Liver (tissue), 9 donors: Measurements from ENCODE around the gene C6orf132. TPM values are rescaled to one million over a fixed set of nuclear protein-coding genes. Genes with fewer than 3 reads are reported as not detected.

Experiments used
- DNase-seq: peaks from one replicate; pipeline ENCODE4 v3.0.0-alpha.2; 2017; ENCODE audit warnings: low spot score
- H3K27ac ChIP-seq, 2 donors: one replicate each; pipeline ENCODE4 v1.7.0; 2013; ENCODE audit warnings: inconsistent platforms in 2 of 2, low read length in 2 of 2, control low read depth in 1 of 2, low read depth in 1 of 2, mild to moderate bottlenecking in 1 of 2
- H3K27me3 ChIP-seq, 4 donors: one replicate each; pipeline versions ENCODE4 v1.6.1 to v1.7.0; 2013; ENCODE audit warnings: low read length in 3 of 4, inconsistent platforms in 1 of 4, mild to moderate bottlenecking in 1 of 4, moderate library complexity in 1 of 4; ENCODE audit not compliant: control insufficient read depth in 4 of 4, insufficient read depth in 4 of 4
- H3K36me3 ChIP-seq, 4 donors: one replicate each; pipeline versions ENCODE4 v1.6.1 to v1.7.0; 2013; ENCODE audit warnings: low read length in 3 of 4, mild to moderate bottlenecking in 3 of 4, low read depth in 1 of 4, moderate library complexity in 1 of 4; ENCODE audit not compliant: control insufficient read depth in 4 of 4, insufficient read depth in 3 of 4
- H3K4me1 ChIP-seq, 4 donors: one replicate each; pipeline versions ENCODE4 v1.6.1 to v1.7.0; 2013; ENCODE audit warnings: low read length in 3 of 4, mild to moderate bottlenecking in 3 of 4, moderate library complexity in 1 of 4; ENCODE audit not compliant: control insufficient read depth in 4 of 4, insufficient read depth in 4 of 4
- H3K4me3 ChIP-seq, 3 donors: one replicate each; pipeline versions ENCODE4 v1.6.1 to v1.7.0; 2013; ENCODE audit warnings: low read length in 3 of 3, control low read depth in 1 of 3, low read depth in 1 of 3, mild to moderate bottlenecking in 1 of 3
- H3K9ac ChIP-seq, 2 donors: one replicate each; pipeline ENCODE4 v1.7.0; 2013; ENCODE audit warnings: low read length in 2 of 2, mild to moderate bottlenecking in 2 of 2, moderate library complexity in 2 of 2, control low read depth in 1 of 2, low read depth in 1 of 2
- H3K9me3 ChIP-seq, 4 donors: one replicate each; pipeline versions ENCODE4 v1.6.1 to v1.7.0; 2013; ENCODE audit warnings: low read length in 3 of 4; ENCODE audit not compliant: control insufficient read depth in 4 of 4
- EGR1 ChIP-seq, 2 donors: IDR thresholded peaks; 2 replicates each; pipeline ENCODE4 v1.6.1; 2016 to 2018; ENCODE audit warnings: antibody characterized with exemption in 2 of 2, low read depth in 2 of 2
- FOXA1 ChIP-seq: IDR thresholded peaks from 2 replicates; pipeline ENCODE4 v1.6.1; 2016; ENCODE audit warnings: antibody characterized with exemption
- FOXA2 ChIP-seq: IDR thresholded peaks from 2 replicates; pipeline ENCODE4 v1.6.1; 2016; ENCODE audit warnings: antibody characterized with exemption
- GABPA ChIP-seq, 2 donors: IDR thresholded peaks in 1 of 2; conservative IDR thresholded peaks in 1 of 2; 2 replicates each; pipeline ENCODE4 v1.6.1; 2016; ENCODE audit warnings: antibody characterized with exemption in 2 of 2, mild to moderate bottlenecking in 1 of 2, moderate library complexity in 1 of 2
- HNF4A ChIP-seq, 2 donors: conservative IDR thresholded peaks; 2 replicates each; pipeline ENCODE4 v1.6.1; 2016; ENCODE audit warnings: antibody characterized with exemption in 2 of 2, mild to moderate bottlenecking in 2 of 2
- HNF4G ChIP-seq: IDR thresholded peaks from 2 replicates; pipeline ENCODE4 v1.6.1; 2016; ENCODE audit warnings: antibody characterized with exemption
- JUND ChIP-seq, 2 donors: IDR thresholded peaks; 2 replicates each; pipeline ENCODE4 v1.6.1; 2016; ENCODE audit warnings: antibody characterized with exemption in 2 of 2
- MAX ChIP-seq: IDR thresholded peaks from 2 replicates; pipeline ENCODE4 v1.6.1; 2016; ENCODE audit warnings: antibody characterized with exemption
- NR2F2 ChIP-seq: IDR thresholded peaks from 2 replicates; pipeline ENCODE4 v1.6.1; 2016; ENCODE audit warnings: antibody characterized with exemption
- RAD21 ChIP-seq, 2 donors: IDR thresholded peaks; 2 replicates each; pipeline ENCODE4 v1.6.1; 2016; ENCODE audit warnings: antibody characterized with exemption in 2 of 2, mild to moderate bottlenecking in 2 of 2
- RXRA ChIP-seq, 2 donors: IDR thresholded peaks; 2 replicates each; pipeline ENCODE4 v1.6.1; 2017 to 2018; ENCODE audit warnings: antibody characterized with exemption in 2 of 2, mild to moderate bottlenecking in 1 of 2
- SP1 ChIP-seq: IDR thresholded peaks from 2 replicates; pipeline ENCODE4 v1.6.1; 2018; ENCODE audit warnings: antibody characterized with exemption, mild to moderate bottlenecking
- TAF1 ChIP-seq: conservative IDR thresholded peaks from 2 replicates; pipeline ENCODE4 v1.6.1; 2016; ENCODE audit warnings: antibody characterized with exemption, mild to moderate bottlenecking
- YY1 ChIP-seq: IDR thresholded peaks from 2 replicates; pipeline ENCODE4 v1.6.1; 2016; ENCODE audit warnings: antibody characterized with exemption, mild to moderate bottlenecking
- WGBS: extraction: QIAGEN DNeasy Blood & Tissue Kit; methylation state at CpG from one replicate; pipeline ENCODE4 v1.1.7; 2013; 5-methylcytosine and 5-hydroxymethylcytosine counted together
- polyA plus RNA-seq, 2 donors: library from polyadenylated mRNA; stranded (reverse) in 1 of 2; unstranded in 1 of 2; fragments of 200-250 nt in 1 of 2; fragments of >200 nt in 1 of 2; fragmentation: Nextera tagmentation in 1 of 2; extraction: Ambion mirVana in 1 of 2; gene quantifications; one replicate each; pipeline versions ENCODE4 v1.2.1 to v1.2.3, GENCODE V29; 2013 to 2015
- total RNA-seq, 2 donors: library from RNA; depleted of rRNA; stranded (reverse); fragments of >200 nt; gene quantifications; one replicate each; pipeline ENCODE4 v1.2.3, GENCODE V29; 2014
- TF ChIP-seq, protein P1 (sequence below): IDR thresholded peaks from 2 replicates; pipeline ENCODE4 v1.6.1; 2016; ENCODE audit warnings: antibody characterized with exemption
- TF ChIP-seq, protein P2 (sequence below): IDR thresholded peaks from 2 replicates; pipeline ENCODE4 v1.6.1; 2016; ENCODE audit warnings: antibody characterized with exemption
- TF ChIP-seq, protein P3 (sequence below): fragments of 150-350 bp; IDR thresholded peaks from 2 replicates; pipeline ENCODE4 v1.5.1; 2017; ENCODE audit warnings: improper control_type of control experiment, low read depth, low read length; ENCODE audit not compliant: missing input control
- TF ChIP-seq, protein P4 (sequence below): IDR thresholded peaks from 2 replicates; pipeline ENCODE4 v1.6.1; 2016; ENCODE audit warnings: antibody characterized with exemption, mild to moderate bottlenecking
- donor health status: healthy.
- donor health status: healthy.
- donor health status: healthy.
- donor health status: healthy.
- donor health status: healthy.

The C6orf132 gene
- total and polyA plus RNA-seq, 4 donors: 0.07 to 0.25 (median 0.24) TPM; not detected in 1

- no peaks in the 10 kb centered on the region for H3K27me3 ChIP-seq
- DNase-seq: no peak
- 49% methylated on average over 7 of the region's 7 CpGs for WGBS
- H3K9ac ChIP-seq: no peak overlapping the region
- H3K36me3 ChIP-seq: no peaks in the 10 kb centered on the region
- TF ChIP-seq HNF4G (no peak), RXRA (IDR thresholded peaks at IDR 0.05) (no peak)
- no peaks in the 10 kb centered on the region for H3K4me1 ChIP-seq
- H3K9me3 ChIP-seq: no peaks in the 10 kb centered on the region
- H3K4me3 ChIP-seq: no peak overlapping the region
- H3K27ac ChIP-seq: no peak overlapping the region
Measured at GRCh38 chr6:42162384-42162783, 20.0 kb upstream of the C6orf132 start.

DNA sequence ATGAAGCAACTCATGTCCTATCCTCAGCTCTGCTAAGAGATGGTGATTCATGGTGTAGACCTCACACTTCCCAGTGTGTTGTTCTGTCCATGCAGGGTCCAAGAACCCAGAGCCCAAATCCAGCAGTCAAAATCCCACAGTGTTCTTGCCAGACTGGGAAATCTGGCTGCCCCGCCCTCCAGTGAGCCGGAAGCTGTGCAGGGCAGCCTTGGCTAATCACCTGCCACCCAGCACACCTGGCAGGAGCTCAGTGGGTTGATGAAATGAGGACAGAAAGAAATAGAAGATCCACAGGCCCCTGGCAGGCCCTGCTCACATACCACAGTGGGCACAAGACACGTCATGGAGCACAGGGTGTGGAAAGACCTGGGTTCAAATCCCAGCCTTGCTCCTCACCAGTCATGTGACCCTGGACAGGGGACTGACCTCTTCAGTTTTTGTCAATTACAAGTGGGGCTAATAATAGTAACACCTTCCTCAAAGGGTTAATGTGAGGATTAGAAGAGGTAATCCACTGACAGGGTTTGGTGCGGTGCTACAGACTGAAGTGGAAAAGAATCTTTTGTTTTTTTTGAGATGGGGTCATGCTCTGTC, 17.1 kb upstream of the C6orf132 start:
- H3K27me3 ChIP-seq: no peaks in the 10 kb centered on the region
- WGBS: 82% methylated on average over 4 of the region's 4 CpGs
- no peak overlapping the region for H3K9ac ChIP-seq
- H3K4me3 ChIP-seq: no peak overlapping the region
- no peak overlapping the region for H3K27ac ChIP-seq
- H3K4me1 ChIP-seq: no peaks in the 10 kb centered on the region
- TF ChIP-seq GABPA (IDR thresholded peaks at IDR 0.05 in 1 of 2, conservative IDR thresholded peaks at IDR 0.05 in 1 of 2) (no peak), HNF4A (conservative IDR thresholded peaks at IDR 0.05) (no peak), MAX (no peak), NR2F2 (no peak), TAF1 (no peak), RXRA (IDR thresholded peaks at IDR 0.05) (no peak), JUND (IDR thresholded peaks at IDR 0.05) (no peak), SP1 (no peak), RAD21 (IDR thresholded peaks at IDR 0.05) (no peak), EGR1 (IDR thresholded peaks at IDR 0.05; ENCODE audit: low read depth in 2 of 2) (no peak), HNF4G (no peak), YY1 (no peak), FOXA1 (no peak), FOXA2 (no peak)
- TF ChIP-seq, protein P1, sequence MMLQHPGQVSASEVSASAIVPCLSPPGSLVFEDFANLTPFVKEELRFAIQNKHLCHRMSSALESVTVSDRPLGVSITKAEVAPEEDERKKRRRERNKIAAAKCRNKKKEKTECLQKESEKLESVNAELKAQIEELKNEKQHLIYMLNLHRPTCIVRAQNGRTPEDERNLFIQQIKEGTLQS: no peak
- TF ChIP-seq, protein P2, sequence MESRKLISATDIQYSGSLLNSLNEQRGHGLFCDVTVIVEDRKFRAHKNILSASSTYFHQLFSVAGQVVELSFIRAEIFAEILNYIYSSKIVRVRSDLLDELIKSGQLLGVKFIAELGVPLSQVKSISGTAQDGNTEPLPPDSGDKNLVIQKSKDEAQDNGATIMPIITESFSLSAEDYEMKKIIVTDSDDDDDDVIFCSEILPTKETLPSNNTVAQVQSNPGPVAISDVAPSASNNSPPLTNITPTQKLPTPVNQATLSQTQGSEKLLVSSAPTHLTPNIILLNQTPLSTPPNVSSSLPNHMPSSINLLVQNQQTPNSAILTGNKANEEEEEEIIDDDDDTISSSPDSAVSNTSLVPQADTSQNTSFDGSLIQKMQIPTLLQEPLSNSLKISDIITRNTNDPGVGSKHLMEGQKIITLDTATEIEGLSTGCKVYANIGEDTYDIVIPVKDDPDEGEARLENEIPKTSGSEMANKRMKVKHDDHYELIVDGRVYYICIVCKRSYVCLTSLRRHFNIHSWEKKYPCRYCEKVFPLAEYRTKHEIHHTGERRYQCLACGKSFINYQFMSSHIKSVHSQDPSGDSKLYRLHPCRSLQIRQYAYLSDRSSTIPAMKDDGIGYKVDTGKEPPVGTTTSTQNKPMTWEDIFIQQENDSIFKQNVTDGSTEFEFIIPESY: no peak
- TF ChIP-seq, protein P3, sequence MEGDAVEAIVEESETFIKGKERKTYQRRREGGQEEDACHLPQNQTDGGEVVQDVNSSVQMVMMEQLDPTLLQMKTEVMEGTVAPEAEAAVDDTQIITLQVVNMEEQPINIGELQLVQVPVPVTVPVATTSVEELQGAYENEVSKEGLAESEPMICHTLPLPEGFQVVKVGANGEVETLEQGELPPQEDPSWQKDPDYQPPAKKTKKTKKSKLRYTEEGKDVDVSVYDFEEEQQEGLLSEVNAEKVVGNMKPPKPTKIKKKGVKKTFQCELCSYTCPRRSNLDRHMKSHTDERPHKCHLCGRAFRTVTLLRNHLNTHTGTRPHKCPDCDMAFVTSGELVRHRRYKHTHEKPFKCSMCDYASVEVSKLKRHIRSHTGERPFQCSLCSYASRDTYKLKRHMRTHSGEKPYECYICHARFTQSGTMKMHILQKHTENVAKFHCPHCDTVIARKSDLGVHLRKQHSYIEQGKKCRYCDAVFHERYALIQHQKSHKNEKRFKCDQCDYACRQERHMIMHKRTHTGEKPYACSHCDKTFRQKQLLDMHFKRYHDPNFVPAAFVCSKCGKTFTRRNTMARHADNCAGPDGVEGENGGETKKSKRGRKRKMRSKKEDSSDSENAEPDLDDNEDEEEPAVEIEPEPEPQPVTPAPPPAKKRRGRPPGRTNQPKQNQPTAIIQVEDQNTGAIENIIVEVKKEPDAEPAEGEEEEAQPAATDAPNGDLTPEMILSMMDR: no peak
- TF ChIP-seq, protein P4, sequence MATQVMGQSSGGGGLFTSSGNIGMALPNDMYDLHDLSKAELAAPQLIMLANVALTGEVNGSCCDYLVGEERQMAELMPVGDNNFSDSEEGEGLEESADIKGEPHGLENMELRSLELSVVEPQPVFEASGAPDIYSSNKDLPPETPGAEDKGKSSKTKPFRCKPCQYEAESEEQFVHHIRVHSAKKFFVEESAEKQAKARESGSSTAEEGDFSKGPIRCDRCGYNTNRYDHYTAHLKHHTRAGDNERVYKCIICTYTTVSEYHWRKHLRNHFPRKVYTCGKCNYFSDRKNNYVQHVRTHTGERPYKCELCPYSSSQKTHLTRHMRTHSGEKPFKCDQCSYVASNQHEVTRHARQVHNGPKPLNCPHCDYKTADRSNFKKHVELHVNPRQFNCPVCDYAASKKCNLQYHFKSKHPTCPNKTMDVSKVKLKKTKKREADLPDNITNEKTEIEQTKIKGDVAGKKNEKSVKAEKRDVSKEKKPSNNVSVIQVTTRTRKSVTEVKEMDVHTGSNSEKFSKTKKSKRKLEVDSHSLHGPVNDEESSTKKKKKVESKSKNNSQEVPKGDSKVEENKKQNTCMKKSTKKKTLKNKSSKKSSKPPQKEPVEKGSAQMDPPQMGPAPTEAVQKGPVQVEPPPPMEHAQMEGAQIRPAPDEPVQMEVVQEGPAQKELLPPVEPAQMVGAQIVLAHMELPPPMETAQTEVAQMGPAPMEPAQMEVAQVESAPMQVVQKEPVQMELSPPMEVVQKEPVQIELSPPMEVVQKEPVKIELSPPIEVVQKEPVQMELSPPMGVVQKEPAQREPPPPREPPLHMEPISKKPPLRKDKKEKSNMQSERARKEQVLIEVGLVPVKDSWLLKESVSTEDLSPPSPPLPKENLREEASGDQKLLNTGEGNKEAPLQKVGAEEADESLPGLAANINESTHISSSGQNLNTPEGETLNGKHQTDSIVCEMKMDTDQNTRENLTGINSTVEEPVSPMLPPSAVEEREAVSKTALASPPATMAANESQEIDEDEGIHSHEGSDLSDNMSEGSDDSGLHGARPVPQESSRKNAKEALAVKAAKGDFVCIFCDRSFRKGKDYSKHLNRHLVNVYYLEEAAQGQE: no peak
- H3K36me3 ChIP-seq: no peaks in the 10 kb centered on the region
- no peaks in the 10 kb centered on the region for H3K9me3 ChIP-seq
- DNase-seq: no peak
